CD4-positive, alpha-beta T cell treated with Interleukin-15 for 1 hour (primary cell): ENCODE results near the gene PNMA6F.
"Not testable (repeated sequence)": the region's sequence is repeated elsewhere in the genome, so short reads cannot be mapped to it uniquely, and the experiment has no call there.

ENCODE experiments used
- DNase-seq: peaks from one replicate; pipeline ENCODE4 v3.0.0-alpha.2; 2020

Gene PNMA6F

GRCh38 chrX:153301746-153302145, 19.8 kb downstream of the PNMA6F start:
- DNase-seq: no peak

DNA sequence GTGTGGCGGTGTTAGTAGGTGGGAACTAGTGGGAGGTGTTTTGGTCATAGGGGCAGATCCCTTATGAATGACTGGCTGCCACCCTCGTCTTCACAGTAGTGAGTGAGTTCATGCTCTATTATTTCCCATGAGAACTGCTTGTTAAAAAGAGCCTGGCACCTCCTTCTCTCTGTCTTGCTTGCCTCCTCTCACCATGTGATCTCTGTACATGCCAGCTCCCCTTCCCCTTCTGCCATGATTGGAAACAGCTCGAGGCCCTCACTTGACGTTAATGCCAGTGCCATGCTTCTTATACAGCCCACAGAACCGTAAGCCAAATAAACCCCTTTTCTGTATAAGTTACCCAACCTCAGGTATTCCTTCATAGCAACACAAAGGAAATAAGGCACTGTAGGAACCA, 21.7 kb downstream of the PNMA6F start:
- DNase-seq: no peak

GRCh38 chrX:153297376-153297775, 24.2 kb downstream of the PNMA6F start:
- DNase-seq: no peak

DNA sequence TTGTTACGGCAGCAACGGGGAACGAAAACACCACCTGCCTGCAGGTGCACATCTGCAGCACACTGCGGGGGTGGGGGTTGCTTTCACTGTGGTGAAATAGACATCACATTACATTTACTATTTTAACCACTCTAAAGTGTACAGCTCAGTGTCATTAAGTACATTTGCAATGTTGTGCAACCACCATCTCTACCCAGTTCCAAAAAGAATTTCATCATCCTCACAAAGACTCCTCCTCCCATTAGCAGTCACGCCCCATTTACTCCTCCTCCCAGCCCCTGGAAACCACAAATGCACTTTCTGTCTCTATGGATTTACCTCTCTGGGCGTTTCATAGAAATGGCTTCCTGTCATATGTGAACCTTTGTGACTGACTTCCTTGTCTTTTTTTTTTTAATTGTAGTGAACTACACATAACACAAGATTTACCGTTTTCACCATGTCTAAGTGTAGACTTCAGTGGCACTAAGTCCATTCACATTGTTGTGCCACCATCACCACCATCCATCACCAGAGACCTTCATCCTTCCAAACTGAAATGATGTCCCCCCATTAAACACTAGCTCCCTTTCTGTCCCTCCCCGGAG, 28.0 kb downstream of the PNMA6F start:
- not testable (repeated sequence) for DNase-seq

DNA sequence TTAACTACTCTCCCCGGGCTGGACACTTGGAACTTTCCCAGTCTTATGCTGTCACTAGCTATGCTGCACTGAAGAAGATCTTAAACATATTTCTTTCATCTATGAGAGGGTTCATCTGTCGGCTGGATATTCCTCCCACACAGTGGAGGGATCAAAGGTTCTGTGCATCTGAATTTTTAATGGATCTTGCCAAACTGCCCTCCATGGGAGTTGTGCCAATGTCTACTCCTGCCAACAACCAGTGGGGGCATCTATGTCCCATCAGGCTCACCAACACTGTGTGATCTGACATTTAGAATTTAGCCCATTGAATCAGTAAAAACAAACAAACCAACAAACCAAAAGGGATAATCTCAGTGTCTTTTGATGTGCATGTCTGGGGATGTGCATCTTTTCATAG, 32.8 kb downstream of the PNMA6F start:
- not testable (repeated sequence) for DNase-seq

DNA sequence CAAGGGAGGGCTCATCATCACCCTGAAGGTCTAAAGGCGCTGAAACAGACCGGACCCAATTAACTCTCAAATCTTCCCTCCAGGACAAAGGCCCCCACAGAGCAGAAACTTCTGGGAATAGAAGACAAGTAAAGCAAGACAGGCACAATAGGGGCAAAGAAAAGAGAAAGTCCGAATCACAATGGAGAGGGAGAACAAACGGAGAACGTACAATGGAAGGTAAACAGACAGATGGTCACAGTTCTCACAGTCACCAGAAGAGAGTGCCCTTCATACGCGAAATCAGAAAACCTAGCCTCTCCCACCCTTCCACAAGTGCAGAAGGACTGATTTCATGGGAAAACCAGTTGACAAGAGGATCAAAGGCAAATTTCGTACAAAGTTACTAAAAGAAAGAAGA, 35.9 kb downstream of the PNMA6F start:
- DNase-seq: not testable (repeated sequence)

DNA sequence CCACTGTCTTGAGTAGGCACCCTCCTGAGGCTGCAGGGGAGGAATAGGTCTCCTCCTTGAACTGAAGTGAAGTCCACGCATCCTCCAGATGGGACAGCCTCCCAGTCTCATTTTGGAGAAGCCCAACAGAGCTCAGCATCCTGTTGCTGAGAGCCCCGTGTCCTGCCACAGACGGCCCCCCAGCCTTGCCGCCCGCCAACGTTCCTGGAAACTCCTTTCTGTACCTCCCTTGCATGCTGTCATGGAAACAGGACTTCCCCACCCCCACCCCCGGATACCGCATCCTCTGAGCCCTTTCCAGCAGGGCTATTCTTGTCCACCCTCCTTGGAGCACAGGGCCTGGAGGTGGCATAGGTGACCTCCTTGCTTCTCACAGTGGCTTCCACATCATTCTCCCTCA, 37.6 kb downstream of the PNMA6F start:
- DNase-seq: not testable (repeated sequence)

DNA sequence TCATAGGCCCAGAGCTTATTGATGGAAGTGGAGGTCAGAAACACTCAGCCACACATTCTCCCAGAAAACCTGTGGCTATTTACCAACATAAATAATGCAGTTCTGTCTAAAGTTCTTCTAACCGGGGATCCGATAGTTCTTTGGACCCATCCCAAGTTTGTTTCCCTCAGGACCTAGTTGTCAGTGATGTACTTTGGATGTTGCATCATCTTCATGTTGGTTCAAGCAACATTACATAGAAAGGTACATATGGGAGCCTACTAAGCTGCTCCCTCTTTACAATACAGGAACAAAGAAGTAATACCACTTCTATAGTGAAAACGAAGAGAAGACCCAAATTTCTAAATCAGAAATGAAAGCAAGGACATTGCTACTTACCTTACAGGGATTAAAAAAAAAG, 39.8 kb downstream of the PNMA6F start:
- not testable (repeated sequence) for DNase-seq

- not testable (repeated sequence) for DNase-seq
Measured at GRCh38 chrX:153279304-153279703, 42.3 kb downstream of the PNMA6F start.

DNA sequence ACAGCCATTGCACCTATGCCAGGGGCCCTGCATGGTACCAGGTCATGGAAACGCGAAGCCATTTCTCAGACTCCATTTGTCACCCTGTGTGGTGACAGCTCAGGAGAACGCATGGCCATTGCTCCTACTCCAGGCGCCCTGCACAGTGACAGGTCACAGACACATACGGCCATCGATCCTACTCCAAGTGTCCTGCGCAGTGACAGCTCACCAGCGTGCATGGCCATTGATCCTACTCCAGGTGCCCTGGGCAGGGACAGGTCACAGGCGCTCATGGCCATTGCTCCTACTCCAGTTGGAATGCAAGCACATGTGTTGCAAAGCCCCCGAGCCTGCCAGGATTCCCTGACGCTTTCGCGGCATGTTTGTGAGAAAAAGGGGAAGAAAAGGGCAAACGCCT, 45.5 kb downstream of the PNMA6F start:
- not testable (repeated sequence) for DNase-seq

GRCh38 chrX:153275418-153275817, 46.1 kb downstream of the PNMA6F start:
- not testable (repeated sequence) for DNase-seq

GRCh38 chrX:153272584-153272983, 49.0 kb downstream of the PNMA6F start:
- not testable (repeated sequence) for DNase-seq

DNA sequence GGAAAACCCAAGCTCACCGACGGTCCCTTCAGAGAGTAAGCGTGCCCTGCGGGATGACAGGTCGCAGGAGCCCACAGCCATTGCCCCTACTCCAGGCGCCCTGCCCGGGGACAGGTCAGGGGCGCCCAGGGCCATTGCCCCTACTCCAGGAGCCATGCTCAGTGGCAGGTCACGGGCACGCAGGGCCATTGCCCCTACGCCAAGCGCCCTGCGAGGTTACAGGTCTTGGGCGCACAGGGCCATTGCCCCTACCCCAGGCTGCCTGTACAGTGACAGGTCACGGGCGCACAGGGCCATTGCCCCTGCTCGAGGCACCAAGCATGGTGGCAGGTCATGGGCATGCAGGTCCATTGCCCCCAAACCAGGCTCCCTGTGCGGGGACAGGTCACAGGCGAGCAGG, 49.5 kb downstream of the PNMA6F start:
- not testable (repeated sequence) for DNase-seq
